Kidney capillary endothelial cell (primary cell): Measurements from ENCODE around the gene PITPNM3.
"Not testable (repeated sequence)": the region's sequence is repeated elsewhere in the genome, so short reads cannot be mapped to it uniquely, and the experiment has no call there.

Experiments
- DNase-seq: peaks from one replicate; pipeline ENCODE4 v3.0.0-alpha.2; 2018; ENCODE audit warnings: low spot score

The PITPNM3 gene

GRCh38 chr17:6501359-6501758 lies 55.0 kb downstream of the PITPNM3 start:
- no peak for DNase-seq

GRCh38 chr17:6498901-6499540 lies 57.3 kb downstream of the PITPNM3 start:
- DNase-seq: no peak

- DNase-seq: no peak
Measured at GRCh38 chr17:6498356-6498755, 58.0 kb downstream of the PITPNM3 start.

- DNase-seq: no peak
Measured at GRCh38 chr17:6497496-6498221, 58.7 kb downstream of the PITPNM3 start.

GRCh38 chr17:6496640-6497441 lies 59.5 kb downstream of the PITPNM3 start:
- DNase-seq: no peak

GRCh38 chr17:6496116-6496481 lies 60.3 kb downstream of the PITPNM3 start:
- DNase-seq: no peak

- no peak for DNase-seq
Measured at GRCh38 chr17:6495450-6496115, 60.8 kb downstream of the PITPNM3 start.

- no peak for DNase-seq
Measured at GRCh38 chr17:6494239-6494941, 62.0 kb downstream of the PITPNM3 start.

- DNase-seq: no peak
Measured at GRCh38 chr17:6492892-6493674, 63.3 kb downstream of the PITPNM3 start.

GRCh38 chr17:6491071-6491700 lies 65.2 kb downstream of the PITPNM3 start:
- DNase-seq: no peak

GRCh38 chr17:6489016-6489550 lies 67.3 kb downstream of the PITPNM3 start:
- no peak for DNase-seq

GRCh38 chr17:6488008-6488539 lies 68.3 kb downstream of the PITPNM3 start:
- no peak for DNase-seq

- no peak for DNase-seq
Measured at GRCh38 chr17:6487251-6488007, 68.9 kb downstream of the PITPNM3 start.

GRCh38 chr17:6485646-6486412 lies 70.5 kb downstream of the PITPNM3 start:
- no peak for DNase-seq

- no peak for DNase-seq
Measured at GRCh38 chr17:6483507-6483906, 72.8 kb downstream of the PITPNM3 start.

- DNase-seq: not testable (repeated sequence)
Measured at GRCh38 chr17:6482796-6483195, 73.6 kb downstream of the PITPNM3 start.

GRCh38 chr17:6482105-6482455 lies 74.3 kb downstream of the PITPNM3 start:
- DNase-seq: no peak

GRCh38 chr17:6480303-6480675 lies 76.1 kb downstream of the PITPNM3 start:
- DNase-seq: no peak
